HepG2 (cell line): ENCODE measurements around the gene CDK6. TPM values are rescaled to one million over a fixed set of nuclear protein-coding genes. Genes with fewer than 3 reads are reported as not detected.

Experiments used
- ARID4A ChIP-seq: sonication (generic); formaldehyde crosslinking; IDR thresholded peaks from 2 replicates; pipeline ENCODE4 v1.5.0; 2020; ENCODE audit warnings: mild to moderate bottlenecking, missing genetic modification reagents, borderline replicate concordance
- ATF7 ChIP-seq, 2 experiments: fragments of 450-650 bp in 1 of 2; sonication (generic) in 1 of 2; formaldehyde crosslinking in 1 of 2; IDR thresholded peaks; 2 replicates each; pipeline versions ENCODE4 v1.4.0 to v1.6.1; 2016 to 2020; ENCODE audit warnings: antibody characterized with exemption in 1 of 2, mild to moderate bottlenecking in 1 of 2, missing genetic modification reagents in 1 of 2
- FOXK2 ChIP-seq: fragments of 450-650 bp; IDR thresholded peaks from 2 replicates; pipeline ENCODE4 v1.6.1; 2016
- HBP1 ChIP-seq: IDR thresholded peaks from 2 replicates; pipeline ENCODE4 v1.6.1; 2016; ENCODE audit warnings: low read depth, control low read depth
- HDAC1 ChIP-seq: sonication (generic); formaldehyde crosslinking; IDR thresholded peaks from 2 replicates; pipeline ENCODE4 v1.5.1; 2020; ENCODE audit warnings: mild to moderate bottlenecking, missing genetic modification reagents
- PATZ1 ChIP-seq: sonication (generic); formaldehyde crosslinking; IDR thresholded peaks from 2 replicates; pipeline ENCODE4 v1.4.0; 2020; ENCODE audit warnings: missing genetic modification reagents
- PCBP1 ChIP-seq: fragments of 200-400 bp; formaldehyde crosslinking; IDR thresholded peaks from 2 replicates; pipeline ENCODE4 v1.6.1; 2017; ENCODE audit warnings: mild to moderate bottlenecking, low read depth, low read length, borderline replicate concordance
- SAP130 ChIP-seq: IDR thresholded peaks from 2 replicates; pipeline ENCODE4 v1.6.1; 2016; ENCODE audit warnings: low read depth
- SIX4 ChIP-seq: sonication (generic); formaldehyde crosslinking; IDR thresholded peaks from 2 replicates; pipeline ENCODE4 v1.4.0; 2020; ENCODE audit warnings: missing genetic modification reagents
- USF2 ChIP-seq, 2 experiments: sonication (generic) in 1 of 2; formaldehyde crosslinking in 1 of 2; IDR thresholded peaks; 2 replicates each; pipeline versions ENCODE4 v1.5.1 to v1.6.1; 2011 to 2020; ENCODE audit warnings: borderline replicate concordance in 1 of 2, low read depth in 1 of 2, low read length in 1 of 2, mild to moderate bottlenecking in 1 of 2, missing genetic modification reagents in 1 of 2, moderate library complexity in 1 of 2
- ZBTB1 ChIP-seq: sonication (generic); formaldehyde crosslinking; IDR thresholded peaks from 2 replicates; pipeline ENCODE4 v1.4.0; 2020; ENCODE audit warnings: missing genetic modification reagents, borderline replicate concordance
- ZEB1 ChIP-seq: IDR thresholded peaks from 2 replicates; pipeline ENCODE4 v1.6.1; 2012; ENCODE audit warnings: mild to moderate bottlenecking, low read depth, inconsistent platforms; ENCODE audit not compliant: insufficient replicate concordance
- ZNF704 ChIP-seq: sonication (generic); formaldehyde crosslinking; IDR thresholded peaks from 2 replicates; pipeline ENCODE4 v1.8.1; 2023; ENCODE audit warnings: mild to moderate bottlenecking, inconsistent platforms, moderate library complexity, missing genetic modification reagents, borderline replicate concordance
- ZNF782 ChIP-seq: sonication (generic); formaldehyde crosslinking; IDR thresholded peaks from 2 replicates; pipeline ENCODE4 v1.4.0; 2020; ENCODE audit warnings: missing genetic modification reagents, mild to moderate bottlenecking, borderline replicate concordance
- ZNF788 ChIP-seq: sonication (generic); formaldehyde crosslinking; IDR thresholded peaks from 2 replicates; pipeline ENCODE4 v1.5.0; 2020; ENCODE audit warnings: mild to moderate bottlenecking, missing genetic modification reagents, borderline replicate concordance
- polyA plus RNA-seq, 8 experiments: library from polyadenylated mRNA; depleted of rRNA in 3 of 8; stranded (reverse) in 7 of 8; unstranded in 1 of 8; fragments of >200 nt; fragmentation: Illumina TruSeq in 4 of 8; extraction: Trizol in 4 of 8; gene quantifications; 2 replicates each; pipeline versions ENCODE4 v1.2.1 to v1.2.3, GENCODE V29; 2011 to 2016; ENCODE audit warnings: low read depth in 4 of 8, missing spikeins in 1 of 8, mixed read lengths in 1 of 8; ENCODE audit not compliant: insufficient read depth in 1 of 8
- total RNA-seq, 5 experiments: library from RNA; depleted of rRNA; stranded (reverse); fragments of >200 nt; fragmentation: Illumina TruSeq; extraction: Trizol; gene quantifications; 2 replicates each; pipeline ENCODE4 v1.2.3, GENCODE V29; 2016; ENCODE audit warnings: low read depth in 1 of 5

The CDK6 gene
- total and polyA plus RNA-seq, 2 of the 13 experiments (the other 11 are each of a cell fraction or from before 2014, with no cell fraction given), result 34.6 to 90.8 TPM

GRCh38 chr7:92835261-92835850 lies 1.0 kb downstream of the CDK6 start (continued):
- TF ChIP-seq ARID4A (CRISPR knock-in tag) (peak; percentile 69), PATZ1 (CRISPR knock-in tag) (peak; percentile 88), PCBP1 (no peak), ZNF788 (CRISPR knock-in tag) (0 out of 2 replicates have a peak, but pooled peaks have one; percentile 11), HDAC1 (CRISPR knock-in tag) (peak; percentile 58), HBP1 (0 out of 2 replicates have a peak, but pooled peaks have one; percentile 63), FOXK2 (peak; percentile 80), ZNF782 (CRISPR knock-in tag) (0 out of 2 replicates have a peak, but pooled peaks have one; percentile 26), ZEB1 (peak; percentile 10), USF2 (IDR thresholded peaks at IDR 0.05; ENCODE audit: low read depth, low read length) (no peak), USF2 (CRISPR knock-in tag; IDR thresholded peaks at IDR 0.05; ENCODE audit: borderline replicate concordance) (0 out of 2 replicates have a peak, but pooled peaks have one; percentile 23), ATF7 (IDR thresholded peaks at IDR 0.05) (no peak), ATF7 (CRISPR knock-in tag; IDR thresholded peaks at IDR 0.05) (0 out of 2 replicates have a peak, but pooled peaks have one; percentile 59), ZNF704 (CRISPR knock-in tag) (0 out of 2 replicates have a peak, but pooled peaks have one; percentile 19), SAP130 (CRISPR knock-in tag) (peak; percentile 88), SIX4 (CRISPR knock-in tag) (peak; percentile 26; the same call in 1 of the 2 replicates), ZBTB1 (CRISPR knock-in tag) (no peak)
